ENCODE measurements around the gene ISCA2.

DNA sequence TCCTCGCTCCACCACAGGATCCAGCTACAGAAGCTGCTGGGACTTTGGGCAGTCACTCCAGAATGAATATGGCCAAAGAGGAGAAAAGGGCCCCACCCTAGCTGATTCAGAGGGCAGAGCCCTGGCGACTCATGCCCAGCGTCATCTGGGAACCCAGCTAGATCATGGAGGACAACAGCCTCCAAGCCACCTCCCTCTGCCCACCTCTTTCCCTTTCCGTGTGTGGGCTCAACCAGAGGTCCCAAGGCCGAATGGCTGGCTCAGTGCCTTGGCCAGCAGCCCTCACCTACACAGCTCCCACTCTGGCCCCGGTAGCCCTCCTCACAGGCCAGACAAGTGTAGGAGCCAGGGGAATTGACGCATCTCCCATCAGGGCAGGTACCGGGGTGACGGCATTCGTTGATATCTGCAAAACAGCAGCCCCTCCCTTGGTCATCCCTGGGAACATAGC is 17.4 kb downstream of the ISCA2 start:
- TF ChIP-seq, protein P1, sequence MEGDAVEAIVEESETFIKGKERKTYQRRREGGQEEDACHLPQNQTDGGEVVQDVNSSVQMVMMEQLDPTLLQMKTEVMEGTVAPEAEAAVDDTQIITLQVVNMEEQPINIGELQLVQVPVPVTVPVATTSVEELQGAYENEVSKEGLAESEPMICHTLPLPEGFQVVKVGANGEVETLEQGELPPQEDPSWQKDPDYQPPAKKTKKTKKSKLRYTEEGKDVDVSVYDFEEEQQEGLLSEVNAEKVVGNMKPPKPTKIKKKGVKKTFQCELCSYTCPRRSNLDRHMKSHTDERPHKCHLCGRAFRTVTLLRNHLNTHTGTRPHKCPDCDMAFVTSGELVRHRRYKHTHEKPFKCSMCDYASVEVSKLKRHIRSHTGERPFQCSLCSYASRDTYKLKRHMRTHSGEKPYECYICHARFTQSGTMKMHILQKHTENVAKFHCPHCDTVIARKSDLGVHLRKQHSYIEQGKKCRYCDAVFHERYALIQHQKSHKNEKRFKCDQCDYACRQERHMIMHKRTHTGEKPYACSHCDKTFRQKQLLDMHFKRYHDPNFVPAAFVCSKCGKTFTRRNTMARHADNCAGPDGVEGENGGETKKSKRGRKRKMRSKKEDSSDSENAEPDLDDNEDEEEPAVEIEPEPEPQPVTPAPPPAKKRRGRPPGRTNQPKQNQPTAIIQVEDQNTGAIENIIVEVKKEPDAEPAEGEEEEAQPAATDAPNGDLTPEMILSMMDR (IDR thresholded peaks at IDR 0.05), result no peak
- TF ChIP-seq POLR2AphosphoS5 (IDR thresholded peaks at IDR 0.05) (no peak), POLR2A (IDR thresholded peaks at IDR 0.05) (no peak)
